Activated T-cell treated with anti-CD3 and anti-CD28 coated beads, Interleukin-2, amount 50 U/mL, for 1 hour (primary cell): ENCODE results near the gene MMP24.
"Not testable (repeated sequence)": the region's sequence is repeated elsewhere in the genome, so short reads cannot be mapped to it uniquely, and the experiment has no call there.

Experiments
- DNase-seq: peaks from one replicate; pipeline ENCODE4 v3.0.0-alpha.2; 2020

MMP24 gene

DNA sequence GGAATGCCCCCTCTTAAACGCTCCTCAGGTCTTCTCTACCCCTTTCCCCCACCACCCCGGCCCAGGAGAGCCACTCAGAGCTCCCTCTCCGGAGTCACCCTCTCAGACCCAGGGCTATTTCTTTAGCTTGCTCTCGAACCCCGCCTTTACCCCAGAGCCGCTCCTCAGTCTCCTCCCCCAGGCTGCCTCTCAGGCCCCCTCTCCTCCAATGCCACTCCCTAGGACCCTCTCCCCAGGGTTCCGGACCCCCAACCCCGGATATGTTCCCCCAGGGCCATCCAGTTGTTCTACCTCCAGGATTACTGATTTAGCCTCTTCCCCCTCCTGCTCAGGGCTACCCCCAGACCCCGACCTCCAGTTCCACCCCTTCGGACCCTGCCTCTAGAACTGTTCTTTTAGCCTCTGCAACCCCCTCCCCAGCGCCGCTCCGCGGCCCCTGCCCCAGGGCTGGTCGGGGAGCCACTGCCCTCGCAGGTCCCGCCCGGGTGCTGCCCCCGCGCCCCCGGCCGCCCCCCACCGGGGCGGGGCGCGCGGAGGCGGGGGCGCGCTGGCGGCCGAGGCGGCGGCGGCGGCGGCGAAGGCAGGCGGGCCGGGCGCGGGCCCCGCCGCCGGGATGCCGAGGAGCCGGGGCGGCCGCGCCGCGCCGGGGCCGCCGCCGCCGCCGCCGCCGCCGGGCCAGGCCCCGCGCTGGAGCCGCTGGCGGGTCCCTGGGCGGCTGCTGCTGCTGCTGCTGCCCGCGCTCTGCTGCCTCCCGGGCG lies at the start of gene MMP24:
Gene MMP24 (plus strand): TSS at position 565 of the 758 bp plus-strand sequence. CDS start 49 bp downstream, at position 614.
- DNase-seq: no peak

DNA sequence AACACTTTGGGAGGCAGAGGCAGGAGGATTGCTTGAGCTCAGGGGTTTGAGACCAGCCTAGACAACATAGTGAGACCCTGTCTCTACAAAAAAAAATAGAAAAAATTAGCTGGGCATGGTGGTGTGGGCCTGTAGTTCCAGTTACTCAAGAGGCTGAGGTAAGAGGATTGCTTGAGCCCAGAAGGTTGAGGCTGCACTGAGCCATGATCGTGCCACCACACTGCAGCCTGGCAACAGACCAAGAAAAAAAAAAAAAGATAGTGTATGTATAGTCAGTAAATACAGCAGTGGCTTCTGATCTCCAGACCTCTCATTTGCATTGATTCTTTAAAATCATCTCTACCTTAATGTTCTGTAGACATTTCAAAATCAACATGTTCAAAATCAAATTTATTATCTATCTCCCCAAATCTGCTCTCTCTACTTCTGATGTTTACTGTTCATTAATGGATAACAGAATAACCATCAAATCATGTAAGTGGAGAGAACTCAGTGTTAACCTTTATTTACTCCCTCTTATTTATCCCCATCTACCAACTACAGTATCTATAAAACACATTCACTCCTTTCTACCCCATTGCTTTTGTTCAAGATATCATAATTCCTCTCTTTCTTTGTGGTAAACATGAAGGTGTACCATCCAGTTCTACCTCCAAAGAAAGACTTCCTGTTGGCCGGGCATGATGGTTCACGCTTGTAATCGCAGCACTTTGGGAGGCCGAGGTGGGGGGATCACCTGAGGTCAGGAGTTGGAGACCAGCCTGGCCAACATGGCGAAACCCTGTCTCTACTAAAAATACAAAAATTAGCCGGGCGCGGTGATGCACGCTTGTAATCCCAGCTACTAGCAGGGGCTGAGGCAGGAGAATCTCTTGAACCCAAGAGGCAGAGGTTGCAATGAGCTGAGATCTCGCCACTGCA lies 46.9 kb upstream of the MMP24 start:
- no peak for DNase-seq

DNA sequence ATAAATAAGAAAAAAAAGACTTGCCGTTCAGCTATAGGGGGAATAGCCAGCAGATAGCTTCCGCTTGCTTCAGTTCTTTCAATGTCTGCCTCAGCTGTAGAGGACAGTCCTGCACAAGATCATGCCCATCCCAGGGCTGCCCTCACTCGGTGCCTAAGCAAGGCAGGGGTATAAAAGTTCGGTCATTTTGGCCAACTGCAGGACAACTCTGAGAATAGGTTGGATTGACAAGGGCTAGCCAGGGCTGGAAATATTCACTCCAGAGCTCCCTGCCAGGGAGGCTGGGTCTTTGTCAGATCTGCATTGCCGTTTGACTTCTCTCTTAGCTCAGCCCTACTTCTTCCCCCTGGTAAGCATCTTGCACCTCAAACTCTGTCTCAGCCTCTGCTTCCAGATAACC lies 46.2 kb upstream of the MMP24 start:
- no peak for DNase-seq

DNA sequence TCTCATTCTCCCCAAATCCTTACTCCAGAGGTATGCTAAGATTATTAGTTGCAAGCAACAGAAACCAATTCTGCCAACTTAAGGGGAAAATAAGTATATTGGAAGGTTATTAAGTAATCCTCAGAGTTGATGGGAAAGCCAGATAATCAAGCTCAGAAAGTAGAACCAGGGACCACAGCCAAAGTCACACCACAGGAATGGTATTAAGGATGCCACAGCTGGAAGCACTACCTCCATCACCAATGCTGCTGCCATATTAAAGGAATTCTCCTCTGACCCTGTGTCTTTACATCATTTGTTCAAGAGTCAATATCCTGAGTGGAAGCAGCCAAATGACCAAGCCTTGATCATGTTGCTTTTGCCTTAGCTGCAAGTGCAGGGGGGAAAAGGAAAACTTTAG lies 44.8 kb upstream of the MMP24 start:
- DNase-seq: no peak

DNA sequence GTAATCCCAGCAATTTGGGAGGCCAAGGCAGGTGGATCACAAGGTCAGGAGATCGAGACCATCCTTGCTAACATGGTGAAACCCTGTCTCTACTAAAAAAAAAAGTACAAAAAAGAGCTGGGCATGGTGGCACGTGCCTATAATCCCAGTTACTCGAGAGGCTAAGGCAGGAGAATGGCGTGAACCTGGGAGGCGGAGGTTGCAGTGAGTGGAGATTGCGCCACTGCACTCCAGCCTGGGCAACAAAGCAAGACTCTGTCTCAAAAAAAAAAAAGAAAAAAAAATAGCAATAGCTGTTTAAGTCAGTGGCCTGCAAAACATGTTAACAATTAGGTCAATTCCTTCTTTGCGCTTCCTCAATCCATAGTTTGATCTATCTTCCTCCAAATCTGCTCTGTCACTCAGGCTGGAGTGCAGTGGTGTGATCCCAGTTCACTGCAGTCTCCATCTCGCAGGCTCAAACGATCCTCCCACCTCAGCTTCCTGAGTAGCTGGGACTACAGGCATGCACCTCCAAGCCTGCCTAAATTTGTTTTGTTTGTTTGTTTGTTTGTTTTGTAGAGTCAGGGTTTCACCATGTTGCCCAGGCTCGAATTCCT lies 39.7 kb upstream of the MMP24 start:
- DNase-seq: not testable (repeated sequence)

DNA sequence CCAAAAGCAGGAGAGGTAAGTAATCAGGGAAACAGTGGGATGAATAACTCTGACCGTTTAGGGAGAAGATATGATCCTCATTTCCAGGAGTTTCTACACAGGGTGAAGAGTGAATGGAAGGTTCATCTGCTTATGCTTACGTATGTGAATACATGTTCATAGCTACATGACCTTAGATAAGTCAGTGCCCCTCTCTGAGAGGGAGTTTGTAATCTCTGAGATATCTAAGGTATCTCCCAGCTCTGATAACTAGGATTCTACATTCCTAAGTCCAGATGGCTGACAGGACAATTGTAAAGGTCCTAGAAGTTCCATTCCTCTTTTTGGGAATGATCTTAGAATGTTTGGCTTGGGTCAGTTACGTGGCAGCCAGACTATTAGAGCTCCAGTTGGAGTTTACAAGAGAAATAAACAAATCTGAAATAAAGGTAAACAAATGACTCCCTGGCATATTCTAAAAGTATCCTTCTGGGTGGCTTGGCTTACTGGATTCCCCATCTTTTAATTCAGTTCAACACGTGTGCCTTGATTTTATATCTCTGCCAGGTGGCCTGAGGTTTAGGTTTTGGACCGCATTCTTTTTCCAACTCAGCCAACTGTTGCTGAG lies 38.8 kb upstream of the MMP24 start:
- no peak for DNase-seq

DNA sequence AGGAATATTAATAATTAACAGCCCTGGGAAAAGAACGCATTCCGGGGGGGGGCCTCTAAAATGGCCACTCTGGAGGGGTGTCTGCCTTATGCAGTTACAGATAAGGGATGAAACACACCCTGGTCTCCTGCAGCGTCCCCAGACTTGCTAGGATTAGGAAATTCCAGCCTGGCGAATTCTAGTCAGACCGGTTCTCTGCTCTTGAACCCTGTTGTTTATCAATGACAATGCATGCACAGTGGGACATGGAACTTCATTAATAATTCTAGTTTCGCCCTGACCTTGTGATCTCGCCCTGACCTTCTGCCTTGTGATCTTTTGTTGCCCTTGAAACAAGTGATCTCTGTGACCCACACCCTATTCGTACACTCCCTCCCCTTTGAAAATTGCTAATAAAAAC lies 37.3 kb upstream of the MMP24 start:
- DNase-seq: not testable (repeated sequence)

DNA sequence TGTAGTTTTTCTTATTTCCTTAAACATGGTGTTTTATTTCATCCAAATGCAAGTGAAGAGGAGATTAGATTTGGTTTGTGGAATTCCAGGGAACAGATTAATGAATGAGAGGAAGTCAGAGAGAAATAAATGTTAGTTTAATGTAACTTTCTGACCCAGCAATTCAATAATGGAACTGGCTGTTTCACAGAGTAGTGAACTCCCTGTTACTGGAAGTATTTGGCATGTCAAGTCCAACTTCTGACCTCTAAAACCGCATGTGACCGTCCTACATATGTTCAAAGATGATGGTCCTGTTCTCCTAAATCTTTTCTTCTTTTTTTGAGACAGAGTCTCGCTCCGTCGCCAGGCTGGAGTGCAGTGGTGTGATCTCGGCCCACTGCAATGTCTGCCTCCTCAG lies 35.9 kb upstream of the MMP24 start:
- DNase-seq: no peak

DNA sequence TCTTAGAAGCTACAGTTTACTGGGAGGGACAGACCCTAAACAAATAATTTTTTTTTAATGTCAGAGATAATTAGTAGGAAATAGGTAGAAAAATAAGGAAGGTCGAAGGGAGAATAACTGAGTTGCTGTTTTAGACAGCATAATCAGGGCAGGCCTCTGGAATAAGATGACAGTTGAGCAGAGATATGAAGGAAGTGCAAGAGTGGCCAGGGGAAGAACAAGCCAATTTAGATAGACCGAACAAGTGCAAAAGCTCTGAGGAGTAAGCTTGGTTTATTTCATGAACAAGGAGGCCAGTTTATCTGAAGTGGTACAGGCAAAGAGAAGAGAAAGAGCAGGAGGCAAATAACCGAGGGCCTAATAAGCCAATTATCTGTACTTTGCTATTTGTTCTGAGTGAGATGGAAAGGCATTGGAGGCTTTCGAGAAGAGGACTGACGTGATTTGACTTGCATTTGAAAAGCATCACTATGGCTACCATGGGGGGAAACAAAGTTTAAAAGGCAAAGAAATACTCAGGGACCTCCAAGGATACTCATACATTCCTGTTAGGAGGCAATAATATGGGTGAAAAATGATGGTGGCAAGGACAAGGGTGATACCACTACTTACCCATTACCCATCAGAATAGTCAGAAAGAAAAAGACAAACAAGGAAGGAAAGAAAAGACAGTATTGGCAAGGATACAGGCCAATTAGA lies 34.9 kb upstream of the MMP24 start:
- DNase-seq: no peak

DNA sequence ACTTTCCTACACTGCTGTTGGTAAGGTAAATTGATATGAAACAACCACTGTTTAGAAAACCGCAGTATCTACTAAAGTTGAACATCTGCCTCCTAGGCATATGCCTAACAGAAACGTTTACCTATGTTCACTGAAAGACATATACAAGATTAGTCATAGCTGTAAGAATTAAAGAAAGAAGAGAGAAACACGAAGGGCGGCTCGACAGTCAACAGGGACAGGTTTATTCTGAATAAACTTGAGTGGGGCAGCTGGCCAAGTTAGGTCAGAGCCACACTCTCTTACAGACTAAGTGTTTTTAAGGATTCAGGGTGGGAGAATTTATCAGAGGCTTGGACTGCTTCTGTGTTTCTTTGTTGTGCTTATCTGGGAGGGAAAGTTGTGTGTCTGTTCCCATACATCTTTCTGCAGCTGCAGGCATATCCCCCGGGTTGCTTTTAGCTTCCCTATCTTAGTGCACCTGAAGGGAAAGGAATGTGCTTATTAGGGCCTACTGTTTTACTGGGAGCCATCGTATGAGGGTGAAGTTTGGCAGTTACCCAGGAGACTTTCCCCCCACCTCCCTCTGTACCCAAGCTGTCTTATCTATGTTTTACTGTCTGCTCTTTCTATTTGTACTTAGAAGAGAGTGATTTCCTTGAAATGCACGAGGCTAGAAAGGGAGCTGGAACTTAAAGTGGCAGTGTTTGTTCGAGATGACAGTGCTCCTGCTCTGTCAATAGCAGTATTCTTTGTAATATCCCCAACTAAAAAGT lies 34.2 kb upstream of the MMP24 start:
- no peak for DNase-seq

DNA sequence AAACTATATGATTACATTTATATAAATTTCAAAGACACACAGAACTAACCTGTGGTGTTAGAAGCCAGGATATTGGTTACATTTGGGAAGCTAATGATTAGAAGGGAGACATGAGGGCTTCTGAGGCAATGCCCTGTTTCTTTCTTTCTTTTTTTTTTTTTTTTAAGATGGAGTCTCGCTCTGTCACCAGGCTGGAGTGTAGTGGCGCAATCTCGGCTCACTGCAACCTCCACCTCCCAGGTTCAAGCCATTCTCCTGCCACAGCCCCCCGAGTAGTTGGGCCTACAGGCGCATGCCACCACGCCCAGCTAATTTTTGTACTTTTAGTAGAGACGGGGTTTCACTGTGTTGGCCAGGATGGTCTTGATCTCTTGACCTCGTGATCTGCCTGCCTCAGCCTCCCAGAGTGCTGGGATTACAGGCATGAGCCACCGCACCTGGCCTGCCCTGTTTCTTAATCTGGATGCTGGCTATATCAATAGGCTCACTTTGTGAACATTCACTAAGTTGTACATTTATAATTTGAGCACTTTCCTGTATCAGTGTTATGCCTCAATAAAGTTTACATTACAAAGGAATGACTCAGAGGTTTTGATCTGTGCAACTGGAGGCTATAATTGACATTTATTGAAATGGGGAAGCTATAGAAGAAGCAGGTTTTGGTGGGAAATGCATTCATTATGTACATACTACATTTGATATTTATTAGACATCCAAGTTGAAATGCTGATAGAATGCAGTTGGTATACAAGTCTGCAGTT lies 33.3 kb upstream of the MMP24 start:
- not testable (repeated sequence) for DNase-seq

DNA sequence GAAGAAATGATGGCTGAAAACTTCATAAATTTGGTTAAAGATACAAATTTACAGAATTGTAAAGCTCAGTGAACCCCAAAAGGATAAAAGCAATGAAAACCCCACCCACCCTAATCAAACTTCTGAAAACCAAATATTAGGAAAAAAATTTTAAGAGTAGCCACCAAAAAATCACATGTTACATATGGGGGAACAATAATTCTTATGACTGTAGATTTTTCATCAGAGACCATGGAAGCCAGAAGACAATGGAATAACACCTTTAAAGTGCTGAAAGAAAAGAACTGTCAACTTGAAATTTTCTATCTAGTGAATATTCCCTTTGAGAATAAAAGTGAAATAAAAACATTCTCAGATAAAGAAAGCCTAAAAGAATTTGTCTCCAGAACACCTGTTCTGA lies 30.2 kb upstream of the MMP24 start:
- no peak for DNase-seq

DNA sequence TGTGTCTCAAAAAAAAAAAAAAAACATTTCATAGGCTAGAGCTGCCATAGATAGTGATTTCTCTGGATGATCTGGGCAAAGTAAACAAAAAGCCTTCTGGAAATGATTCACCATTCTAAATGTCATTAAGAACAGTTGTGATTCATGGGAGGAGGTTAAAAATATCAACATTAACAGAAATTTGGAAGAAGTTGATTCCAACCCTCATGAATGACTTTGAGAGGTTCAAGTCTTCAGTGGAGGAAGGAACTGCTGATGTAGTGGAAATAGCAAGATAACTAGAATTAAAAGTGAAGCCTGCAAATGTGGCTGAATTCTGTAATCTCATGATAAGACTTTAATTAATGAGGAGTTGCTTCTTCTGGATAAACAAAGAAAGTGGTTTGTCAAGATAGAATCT lies 26.8 kb upstream of the MMP24 start:
- DNase-seq: no peak

DNA sequence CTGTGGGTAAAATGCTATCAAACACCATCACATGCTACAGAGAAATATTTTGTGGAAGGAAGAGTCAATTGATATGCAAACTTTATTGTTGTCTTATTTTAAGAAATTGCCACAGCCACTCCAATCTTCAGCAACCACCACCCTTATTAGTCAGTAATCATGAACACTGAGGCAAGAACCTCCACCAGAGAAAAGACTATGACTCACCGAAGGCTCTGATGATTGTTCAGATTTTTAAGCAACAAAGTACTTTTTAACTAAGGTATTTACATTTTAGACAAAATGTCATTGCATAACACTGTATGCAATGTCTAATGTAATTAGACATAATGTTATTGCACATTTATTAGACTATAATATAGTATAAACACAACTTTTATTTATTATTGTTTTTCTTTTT lies 26.2 kb upstream of the MMP24 start:
- DNase-seq: no peak

DNA sequence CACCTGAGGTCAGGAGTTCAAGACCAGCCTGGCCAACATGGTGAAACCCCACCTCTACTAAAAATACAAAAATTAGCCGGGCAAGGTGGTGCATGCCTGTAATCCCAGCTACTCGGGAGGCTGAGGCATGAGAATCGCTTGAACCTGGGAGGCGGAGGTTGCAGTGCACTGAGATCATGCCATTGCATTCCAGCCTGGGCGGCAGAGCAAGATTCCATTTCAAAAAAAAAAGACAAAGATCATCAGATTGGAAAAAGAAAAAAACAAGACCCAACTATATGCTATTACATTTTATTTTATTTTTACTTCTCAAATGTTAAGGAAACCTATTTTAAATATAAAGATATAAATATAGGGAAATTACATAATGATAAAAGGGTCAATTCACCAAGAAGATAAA lies 25.0 kb upstream of the MMP24 start:
- DNase-seq: not testable (repeated sequence)

DNA sequence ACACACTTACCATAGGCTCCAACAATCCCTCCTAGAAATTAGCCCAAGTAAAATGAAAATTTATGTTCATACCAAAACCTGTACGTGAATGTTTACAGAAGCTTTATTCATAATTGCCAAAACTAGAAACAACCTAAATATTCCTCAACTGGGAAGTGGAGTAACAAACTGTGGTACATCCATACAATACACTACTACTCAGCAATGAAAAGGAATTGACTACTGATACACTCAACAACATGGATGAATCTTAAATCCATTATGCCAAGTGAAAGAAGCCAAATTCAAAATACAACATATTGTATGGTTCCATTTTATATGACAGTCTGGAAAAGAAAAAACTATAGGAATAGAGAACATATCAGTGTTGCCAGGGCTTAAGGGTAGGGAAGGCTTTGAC lies 19.7 kb upstream of the MMP24 start:
- no peak for DNase-seq

DNA sequence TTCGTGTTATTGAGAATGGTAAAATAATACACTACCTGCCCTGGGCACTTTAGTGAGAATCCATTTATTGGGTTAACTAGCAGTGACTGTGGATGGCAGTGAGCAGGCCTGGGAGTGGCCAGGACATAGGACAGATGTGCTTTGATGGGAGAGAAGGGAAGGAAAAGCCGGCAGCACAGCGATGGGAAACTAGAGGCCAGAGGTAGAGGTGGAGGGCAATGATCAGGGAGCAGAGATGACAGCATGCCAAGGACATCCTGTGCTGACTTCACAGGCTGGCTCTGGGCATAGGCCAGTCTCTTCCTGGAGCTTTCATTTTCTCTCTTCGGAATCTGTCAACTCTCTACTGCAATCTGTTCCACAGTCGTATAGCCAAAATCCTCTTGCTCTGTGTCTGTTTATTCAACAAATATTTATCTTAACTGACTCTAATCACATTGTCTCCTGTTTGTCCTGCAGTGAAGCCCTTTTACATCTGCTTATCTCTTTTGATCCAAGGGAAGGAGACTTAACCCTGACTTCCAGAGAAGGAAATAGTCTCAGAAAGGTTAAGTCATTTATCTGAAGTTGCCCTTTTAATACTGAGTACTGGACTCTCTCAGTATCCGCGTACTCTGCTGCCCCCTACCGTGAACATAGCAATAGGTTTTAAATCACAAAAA lies 18.4 kb upstream of the MMP24 start:
- peak; percentile 65 for DNase-seq

DNA sequence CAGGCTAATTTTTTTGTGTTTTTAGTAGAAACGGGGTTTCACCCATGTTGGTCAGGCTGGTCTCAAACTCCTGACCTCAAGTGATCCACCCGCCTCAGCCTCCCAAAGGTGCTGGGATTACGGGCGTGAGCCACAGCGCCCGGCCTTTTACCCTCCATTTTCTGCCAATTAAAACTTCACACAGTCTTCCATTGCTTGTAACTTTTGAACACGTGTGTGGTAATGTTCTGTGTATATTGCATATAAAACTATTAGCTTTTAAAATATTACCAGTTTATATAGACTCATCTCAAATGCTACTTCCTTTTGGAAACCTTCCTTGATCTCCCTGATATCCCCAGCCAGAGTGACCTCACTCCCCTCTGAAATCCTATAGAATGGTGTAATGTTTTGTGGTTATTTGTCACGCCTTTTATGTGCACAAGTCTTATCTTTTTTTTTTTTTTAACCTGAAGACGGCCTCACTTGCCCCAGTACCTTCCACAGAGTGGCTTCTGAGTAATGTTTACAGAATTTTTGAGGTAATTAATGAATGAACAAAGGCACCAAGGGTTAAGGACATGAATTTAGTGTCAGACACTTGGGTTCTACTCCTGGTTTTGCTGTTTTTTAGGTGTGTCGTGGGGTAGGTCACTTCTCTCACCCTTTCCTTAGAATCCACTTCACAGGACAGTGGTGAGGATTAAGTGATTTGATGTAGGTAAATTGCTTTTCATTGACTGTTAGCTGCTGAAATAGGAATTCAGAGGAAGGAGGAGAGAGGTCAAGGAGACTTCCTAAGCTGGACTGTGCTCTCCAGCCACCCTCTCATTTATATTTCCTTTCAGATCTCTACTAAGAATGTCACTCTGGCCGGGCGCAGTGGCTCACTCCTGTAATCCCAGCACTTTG lies 11.2 kb upstream of the MMP24 start:
- DNase-seq: no peak

DNA sequence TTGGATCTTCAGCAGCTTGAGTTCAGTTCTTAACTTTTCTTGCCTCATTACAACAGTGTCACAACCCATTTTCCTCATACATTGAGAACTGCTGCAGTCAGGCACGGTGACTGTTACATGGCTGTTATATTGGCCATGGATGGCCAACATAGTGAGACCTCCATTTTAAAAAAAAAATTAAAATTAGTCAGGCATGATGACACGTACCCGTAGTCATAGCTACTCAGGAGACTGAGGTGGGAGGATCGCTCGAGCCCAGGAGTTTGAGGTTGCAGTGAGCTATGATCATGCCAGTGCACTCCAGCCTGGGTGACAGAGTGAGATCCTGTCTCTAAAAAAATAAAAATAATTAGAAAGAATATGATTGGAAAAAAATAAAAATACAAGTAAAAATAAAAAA lies 9.9 kb upstream of the MMP24 start:
- DNase-seq: no peak
